ENCODE results near the gene ANTKMT. TPM values are rescaled to one million over a fixed set of nuclear protein-coding genes. Genes with fewer than 3 reads are reported as not detected.

ANTKMT gene
- total and polyA plus RNA-seq, 2 of the 8 experiments (the other 6 are each of a cell fraction or from before 2014, with no cell fraction given): 26.5 to 26.6 TPM

GRCh38 chr16:729768-730665 lies 9.1 kb downstream of the ANTKMT start:
- Histone ChIP-seq H3K14ac (ENCODE audit: insufficient read length) (no peak overlapping the region), H3K18ac (ENCODE audit: extremely low read depth, low read length) (no peak overlapping the region), H4K8ac (ENCODE audit: extremely low read depth, insufficient read depth, low read length) (peak overlapping the region; percentile 15; the same call in 1 of the 2 replicates), H2BK15ac (ENCODE audit: low read length) (no peak overlapping the region), H3K4me1 (replicated peaks in 1 of 4; ENCODE audit: control insufficient read depth in 3 of 4, insufficient read depth in 4 of 4, low read length in 3 of 4) (peaks cover 0 to 14% (median 8%) of the 10 kb centered on the region in 4 experiments; a peak in 5 of 7 replicates), H2BK5ac (ENCODE audit: low read depth, low read length) (no peak overlapping the region), H3K79me2 (ENCODE audit: control insufficient read depth in 1 of 2, insufficient read depth in 2 of 2, low read length in 2 of 2) (no peaks in the 10 kb centered on the region), H3K9me3 (ENCODE audit: insufficient read depth in 2 of 2, low read depth in 1 of 2, low read length in 1 of 2) (no peaks in the 10 kb centered on the region), H3K4me2 (ENCODE audit: insufficient read depth in 1 of 2, low read depth in 2 of 2, low read length in 2 of 2) (no peak overlapping the region; a peak in 1 of 4 replicates), H2BK12ac (ENCODE audit: low read depth, low read length) (no peak overlapping the region), H2AFZ (ENCODE audit: low read length) (no peak overlapping the region), H3K4me3 (ENCODE audit: extremely low read depth in 1 of 4, insufficient read depth in 2 of 4, low read depth in 3 of 4, low read length in 4 of 4) (no peak overlapping the region), H2BK20ac (ENCODE audit: low read length) (no peak overlapping the region), H3K4ac (replicated peaks; ENCODE audit: insufficient read length, low read depth, low read length) (no peak overlapping the region), H4K5ac (ENCODE audit: insufficient read length, low read depth, low read length) (no peak overlapping the region), H3K56ac (replicated peaks; ENCODE audit: insufficient read length, low read depth, low read length) (no peak overlapping the region), H3K23me2 (ENCODE audit: low read depth, low read length) (peaks cover 19% of the 10 kb centered on the region; the same call in 1 of the 2 replicates), H3K23ac (ENCODE audit: insufficient read length) (no peak overlapping the region), H2BK120ac (replicated peaks; ENCODE audit: low read depth, low read length) (no peak overlapping the region), H4K91ac (replicated peaks; ENCODE audit: insufficient read length, low read length) (no peak overlapping the region), H4K20me1 (replicated peaks in 1 of 2; ENCODE audit: control insufficient read depth in 1 of 2, insufficient read depth in 2 of 2, low read length in 2 of 2) (peaks cover 2 to 11% of the 10 kb centered on the region in 2 experiments), H3K36me3 (ENCODE audit: control insufficient read depth in 2 of 4, insufficient read depth in 4 of 4, low read length in 3 of 4) (peaks cover 0 to 3% (median under 1%) of the 10 kb centered on the region in 4 experiments; a peak in 1 of 8 replicates), H2AK5ac (ENCODE audit: low read depth, low read length) (no peak overlapping the region), H3K79me1 (ENCODE audit: low read depth, low read length) (no peaks in the 10 kb centered on the region), H3K27ac (ENCODE audit: low read depth, low read length) (no peak overlapping the region), H3K27me3 (replicated peaks in 1 of 4; ENCODE audit: control insufficient read depth in 3 of 4, extremely low read depth in 1 of 4, insufficient read depth in 3 of 4, low read length in 3 of 4) (peaks cover 0 to 16% (median 5%) of the 10 kb centered on the region in 4 experiments; a peak in 4 of 7 replicates), H3K9ac (replicated peaks in 1 of 4; ENCODE audit: extremely low read depth in 1 of 4, low read depth in 3 of 4, low read length in 3 of 4) (no peak overlapping the region)
- ChIA-PET POLR2A (ENCODE audit: partially characterized antibody) (interaction anchor here (1.3 to 23.0 kb wide), 9 partner anchors 10 to 74 kb away, joined by 3 to 353 read pairs (median 4); partner anchors contain the start of genes ANTKMT, CCDC78, CIAO3 and GNG13), CTCF (ENCODE audit: partially characterized antibody) (interaction anchor here (0.5 to 35.8 kb wide), 9 partner anchors 6 to 682 kb away, joined by 3 to 977 read pairs (median 3); partner anchors contain the start of genes ANTKMT, CCDC78, CHTF18 and CIAO3)
- FAIRE-seq: no peak
- TF ChIP-seq CEBPB (IDR thresholded peaks at IDR 0.05; ENCODE audit: low read depth, low read length): no peak
- 92% methylated on average over 37 of the region's 37 CpGs; no CpG with 5 or more reads in 1 of the 2 experiments for WGBS, 2 experiments (ENCODE audit: extremely low coverage in 1 of 2, insufficient coverage in 1 of 2, insufficient read length in 1 of 2, insufficient replicate concordance in 2 of 2, low coverage in 1 of 2, low lambda C conversion rate in 2 of 2, missing lambda C conversion rate in 1 of 2)
- no peak for DNase-seq (ENCODE audit: low read depth in 1 of 2, low spot score in 2 of 2)
